Endothelial cell (in vitro differentiated cells): ENCODE data around the gene MRGPRF. TPM values are rescaled to one million over a fixed set of nuclear protein-coding genes. Genes with fewer than 3 reads are reported as not detected.

ENCODE experiments used
- DNase-seq: peaks from one replicate; pipeline ENCODE4 v3.0.0; 2021; ENCODE audit warnings: low spot score
- H3K27ac Mint-ChIP-seq: one replicate; pipeline ENCODE4 v1.8.0; 2021; ENCODE audit warnings: mixed read lengths, inconsistent platforms; ENCODE audit not compliant: unreplicated experiment
- H3K27me3 Mint-ChIP-seq: one replicate; pipeline ENCODE4 v1.8.0; 2021; ENCODE audit warnings: mild to moderate bottlenecking, moderate library complexity, mixed read lengths, inconsistent platforms; ENCODE audit not compliant: unreplicated experiment
- H3K36me3 Mint-ChIP-seq: one replicate; pipeline ENCODE4 v1.8.0; 2021; ENCODE audit warnings: mild to moderate bottlenecking, low read depth, mixed read lengths, inconsistent platforms; ENCODE audit not compliant: unreplicated experiment
- H3K4me1 Mint-ChIP-seq: one replicate; pipeline ENCODE4 v1.8.0; 2021; ENCODE audit warnings: mild to moderate bottlenecking, mixed read lengths, inconsistent platforms; ENCODE audit not compliant: unreplicated experiment
- H3K4me3 Mint-ChIP-seq: one replicate; pipeline ENCODE4 v1.8.0; 2021; ENCODE audit warnings: mild to moderate bottlenecking, mixed read lengths, inconsistent platforms; ENCODE audit not compliant: unreplicated experiment
- H3K9me3 Mint-ChIP-seq: one replicate; pipeline ENCODE4 v1.8.0; 2021; ENCODE audit warnings: mixed read lengths, inconsistent platforms; ENCODE audit not compliant: unreplicated experiment
- total RNA-seq: library from RNA; stranded (reverse); fragmentation: NEBNext Ultra II Directional; extraction: Animal tissue kit (Norgen Biotek cat#: 25700); gene quantifications from one replicate; pipeline ENCODE4 v1.2.1, GENCODE V29; 2021; ENCODE audit not compliant: unreplicated experiment
- TF ChIP-seq, protein P1 (sequence below): fragments of 200-600 bp; sonication (generic); IDR thresholded peaks from one replicate; pipeline ENCODE4 v1.5.0; 2021; ENCODE audit warnings: antibody characterized with exemption; ENCODE audit not compliant: unreplicated experiment

The MRGPRF gene
- total RNA-seq, 1 donor from 2014 or later: 0.54 TPM

- TF ChIP-seq, protein P1, sequence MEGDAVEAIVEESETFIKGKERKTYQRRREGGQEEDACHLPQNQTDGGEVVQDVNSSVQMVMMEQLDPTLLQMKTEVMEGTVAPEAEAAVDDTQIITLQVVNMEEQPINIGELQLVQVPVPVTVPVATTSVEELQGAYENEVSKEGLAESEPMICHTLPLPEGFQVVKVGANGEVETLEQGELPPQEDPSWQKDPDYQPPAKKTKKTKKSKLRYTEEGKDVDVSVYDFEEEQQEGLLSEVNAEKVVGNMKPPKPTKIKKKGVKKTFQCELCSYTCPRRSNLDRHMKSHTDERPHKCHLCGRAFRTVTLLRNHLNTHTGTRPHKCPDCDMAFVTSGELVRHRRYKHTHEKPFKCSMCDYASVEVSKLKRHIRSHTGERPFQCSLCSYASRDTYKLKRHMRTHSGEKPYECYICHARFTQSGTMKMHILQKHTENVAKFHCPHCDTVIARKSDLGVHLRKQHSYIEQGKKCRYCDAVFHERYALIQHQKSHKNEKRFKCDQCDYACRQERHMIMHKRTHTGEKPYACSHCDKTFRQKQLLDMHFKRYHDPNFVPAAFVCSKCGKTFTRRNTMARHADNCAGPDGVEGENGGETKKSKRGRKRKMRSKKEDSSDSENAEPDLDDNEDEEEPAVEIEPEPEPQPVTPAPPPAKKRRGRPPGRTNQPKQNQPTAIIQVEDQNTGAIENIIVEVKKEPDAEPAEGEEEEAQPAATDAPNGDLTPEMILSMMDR: no peak
- no peak overlapping the region for H3K27ac Mint-ChIP-seq
- no peaks in the 10 kb centered on the region for H3K36me3 Mint-ChIP-seq
- no peak overlapping the region for H3K4me3 Mint-ChIP-seq
- no peaks in the 10 kb centered on the region for H3K9me3 Mint-ChIP-seq
- peaks cover 2% of the 10 kb centered on the region for H3K4me1 Mint-ChIP-seq
- no peak for DNase-seq
- H3K27me3 Mint-ChIP-seq: peaks cover 20% of the 10 kb centered on the region
Observed at GRCh38 chr11:69003301-69003865, 9.7 kb downstream of the MRGPRF start.

- no peak overlapping the region for H3K27ac Mint-ChIP-seq
- peaks cover 18% of the 10 kb centered on the region for H3K27me3 Mint-ChIP-seq
- peaks cover 2% of the 10 kb centered on the region for H3K4me1 Mint-ChIP-seq
- no peak overlapping the region for H3K4me3 Mint-ChIP-seq
- no peak for DNase-seq
- no peaks in the 10 kb centered on the region for H3K9me3 Mint-ChIP-seq
- H3K36me3 Mint-ChIP-seq: no peaks in the 10 kb centered on the region
- TF ChIP-seq, protein P1: no peak
Observed at GRCh38 chr11:69002570-69003231, 10.3 kb downstream of the MRGPRF start.

- TF ChIP-seq, protein P1: no peak
- DNase-seq: no peak
- no peak overlapping the region for H3K4me3 Mint-ChIP-seq
- H3K4me1 Mint-ChIP-seq: peaks cover 2% of the 10 kb centered on the region
- H3K36me3 Mint-ChIP-seq: no peaks in the 10 kb centered on the region
- H3K27ac Mint-ChIP-seq: no peak overlapping the region
- no peaks in the 10 kb centered on the region for H3K9me3 Mint-ChIP-seq
- H3K27me3 Mint-ChIP-seq: peaks cover 18% of the 10 kb centered on the region
Observed at GRCh38 chr11:69002110-69002569, 10.9 kb downstream of the MRGPRF start.

GRCh38 chr11:69001243-69002081 is 11.6 kb downstream of the MRGPRF start:
- H3K4me3 Mint-ChIP-seq: no peak overlapping the region
- H3K36me3 Mint-ChIP-seq: no peaks in the 10 kb centered on the region
- H3K27me3 Mint-ChIP-seq: peaks cover 16% of the 10 kb centered on the region
- TF ChIP-seq, protein P1: no peak
- no peak for DNase-seq
- no peak overlapping the region for H3K27ac Mint-ChIP-seq
- no peaks in the 10 kb centered on the region for H3K9me3 Mint-ChIP-seq
- H3K4me1 Mint-ChIP-seq: peaks cover 2% of the 10 kb centered on the region
